Suppressor macrophage treated with lipopolysaccharide for 1 hour (primary cell): ENCODE measurements around the gene DUOX1.
A peak's percentile ranks its signal among the peaks of the same experiment; 100 is the strongest.

Experiments
- DNase-seq, 3 donors: peaks; one replicate each; pipeline ENCODE4 v3.0.0-alpha.2; 2020 to 2022

The DUOX1 gene

DNA sequence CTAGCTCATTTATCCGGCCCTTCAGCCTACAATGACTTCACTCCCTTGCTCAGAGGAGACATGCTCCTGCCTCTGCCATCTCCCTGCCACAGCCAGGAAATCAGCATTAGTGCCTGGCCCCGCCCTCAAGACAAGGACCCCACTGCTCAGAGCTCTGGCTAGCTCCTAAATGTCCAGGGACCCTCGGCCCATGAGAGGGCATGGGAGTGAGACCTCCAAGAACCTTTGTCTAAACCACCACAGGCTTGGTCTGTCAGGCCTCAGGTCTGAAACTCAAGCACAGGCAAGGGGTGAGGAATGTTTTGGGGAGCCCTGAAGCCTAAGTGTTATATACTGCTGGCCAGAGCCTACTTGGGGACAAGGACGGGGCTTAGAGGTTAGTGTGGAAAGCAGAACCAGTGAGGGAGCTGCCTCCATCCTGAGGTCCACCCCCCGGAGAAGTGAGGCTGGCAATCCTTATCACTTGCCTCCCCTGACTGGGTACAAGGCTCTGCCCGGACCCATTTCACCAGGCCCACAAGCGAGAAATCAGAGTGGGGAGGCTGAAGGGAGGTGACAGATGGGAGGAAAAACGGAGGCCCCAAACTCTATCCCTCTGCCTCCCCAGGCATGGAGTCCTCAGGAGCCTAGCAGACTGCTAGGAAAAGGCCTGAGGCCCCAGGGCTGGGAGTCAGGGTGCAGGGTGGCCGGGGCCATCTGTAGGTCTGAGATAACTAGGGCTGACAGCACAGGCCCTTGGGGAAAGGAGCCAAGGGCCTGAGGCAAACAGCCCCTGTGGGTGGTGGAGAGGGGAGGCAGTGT, 39.2 kb downstream of the DUOX1 start:
- DNase-seq = no peak

DNA sequence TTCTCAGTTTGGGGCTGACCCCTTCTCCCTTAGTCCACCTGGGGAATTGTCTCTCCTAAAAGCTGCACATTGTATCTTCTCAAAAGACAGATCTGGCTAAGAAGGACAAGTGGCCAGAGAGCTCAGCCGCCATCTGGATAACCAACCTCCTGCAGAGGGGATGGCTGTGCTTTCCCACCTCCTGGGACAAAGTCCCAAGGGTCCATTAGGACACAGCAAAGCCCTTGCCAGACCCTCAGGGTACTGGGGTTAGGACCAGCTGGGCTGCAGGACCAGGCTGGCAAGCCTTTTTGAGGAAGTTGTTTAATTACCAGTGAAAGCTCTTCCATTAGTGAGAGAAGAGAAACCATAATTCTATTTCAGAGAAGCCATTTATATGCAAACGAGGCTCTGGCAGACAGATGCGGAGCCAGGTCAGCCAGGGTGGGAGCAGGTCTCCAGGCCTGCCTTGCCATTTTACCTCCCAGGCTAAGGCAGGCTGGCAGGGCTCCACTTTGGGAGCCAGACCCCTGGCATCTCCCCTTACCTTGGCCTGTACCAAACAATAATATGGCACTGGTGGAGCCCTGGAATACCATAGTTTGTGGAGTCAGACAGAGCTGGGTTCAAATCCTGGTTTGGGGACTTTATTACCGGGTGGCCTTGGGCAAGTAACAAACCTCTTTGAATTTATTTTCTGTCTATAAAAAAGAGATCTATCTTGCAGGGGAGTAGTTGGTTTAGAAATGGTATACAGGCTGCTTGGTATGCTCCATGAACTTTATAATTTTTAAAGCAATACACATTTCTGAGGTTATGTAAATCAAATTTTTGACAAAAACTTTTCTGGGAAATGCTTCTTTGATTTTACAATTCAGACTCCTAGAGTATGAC, 40.0 kb downstream of the DUOX1 start:
- DNase-seq = no peak

DNA sequence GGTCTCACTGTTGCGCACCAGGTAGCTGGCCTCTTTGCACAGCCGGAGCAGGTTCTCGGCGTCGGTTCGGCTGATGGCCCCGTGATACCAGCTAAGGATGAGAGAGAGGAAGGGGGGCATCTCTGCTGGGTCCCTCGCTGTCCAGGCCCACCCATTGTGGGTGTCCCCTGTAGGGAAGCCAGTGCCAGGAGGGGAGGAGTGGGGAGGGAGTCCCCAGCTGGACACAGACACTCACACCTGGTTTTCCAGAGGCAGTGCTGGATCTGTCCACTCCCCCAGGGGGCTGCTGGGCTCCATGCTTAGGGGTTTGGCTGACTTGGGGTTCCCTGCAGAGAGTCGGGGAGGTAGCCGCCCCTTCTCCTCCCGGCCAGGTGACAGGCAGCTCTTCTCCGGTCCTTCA, 42.1 kb downstream of the DUOX1 start:
- DNase-seq = no peak

DNA sequence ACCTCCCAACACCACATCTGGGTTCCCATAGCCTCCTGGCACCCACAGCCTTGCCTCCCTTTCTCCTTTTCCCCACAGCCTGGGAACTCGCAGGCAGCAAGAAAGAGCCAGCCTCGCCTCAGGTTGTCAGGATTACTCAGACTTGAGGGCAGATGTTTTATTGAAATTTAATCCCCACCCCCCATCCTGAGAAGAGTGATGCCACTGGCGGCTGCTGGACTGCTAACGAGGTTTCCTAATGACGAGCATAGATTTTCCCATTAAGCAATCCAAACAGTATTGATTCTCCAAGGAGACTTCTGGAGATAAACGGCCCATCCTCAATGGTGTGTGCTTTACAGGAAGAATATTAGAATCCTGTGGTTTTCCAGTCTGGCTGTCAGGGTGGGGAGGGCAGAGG, 44.3 kb downstream of the DUOX1 start:
- no peak for DNase-seq

DNA sequence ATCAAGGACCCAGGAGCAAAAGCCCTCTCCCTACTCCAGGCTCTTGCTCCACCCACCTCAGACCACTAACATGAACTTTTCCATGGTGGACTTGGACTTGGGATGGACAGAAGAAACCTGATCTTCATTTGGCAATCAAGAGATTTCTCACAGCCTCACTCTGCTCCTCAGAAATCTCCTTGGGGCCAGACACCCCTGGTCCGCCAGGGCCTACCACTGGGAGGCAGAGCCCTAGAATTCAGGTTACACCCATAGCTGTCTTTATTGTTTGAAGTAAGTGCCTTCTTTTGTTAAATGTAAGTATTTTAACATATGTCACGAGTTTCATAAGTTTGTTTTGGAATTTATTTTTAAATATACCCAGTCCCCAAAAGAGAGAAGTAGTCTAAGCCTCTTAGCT, 44.8 kb downstream of the DUOX1 start:
- DNase-seq = no peak

DNA sequence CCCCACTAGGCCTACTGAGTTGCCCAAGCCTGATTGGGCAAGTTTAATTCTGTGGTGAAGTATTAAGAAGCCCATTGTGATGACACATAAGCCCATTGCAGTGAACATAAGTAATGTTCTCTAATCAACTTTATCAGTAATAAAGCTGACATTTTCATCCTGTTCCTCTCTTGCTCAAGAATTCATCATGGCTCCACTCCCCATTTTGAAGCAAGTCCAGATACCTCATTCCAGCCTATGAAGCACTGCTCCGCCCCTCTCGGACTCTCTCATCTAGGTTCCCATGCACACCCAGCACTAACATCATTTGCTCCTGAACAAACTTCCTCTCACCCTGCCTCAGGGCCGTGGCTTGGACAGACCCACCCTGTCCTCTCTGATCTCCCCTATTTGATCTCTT, 47.5 kb downstream of the DUOX1 start:
- no peak for DNase-seq

DNA sequence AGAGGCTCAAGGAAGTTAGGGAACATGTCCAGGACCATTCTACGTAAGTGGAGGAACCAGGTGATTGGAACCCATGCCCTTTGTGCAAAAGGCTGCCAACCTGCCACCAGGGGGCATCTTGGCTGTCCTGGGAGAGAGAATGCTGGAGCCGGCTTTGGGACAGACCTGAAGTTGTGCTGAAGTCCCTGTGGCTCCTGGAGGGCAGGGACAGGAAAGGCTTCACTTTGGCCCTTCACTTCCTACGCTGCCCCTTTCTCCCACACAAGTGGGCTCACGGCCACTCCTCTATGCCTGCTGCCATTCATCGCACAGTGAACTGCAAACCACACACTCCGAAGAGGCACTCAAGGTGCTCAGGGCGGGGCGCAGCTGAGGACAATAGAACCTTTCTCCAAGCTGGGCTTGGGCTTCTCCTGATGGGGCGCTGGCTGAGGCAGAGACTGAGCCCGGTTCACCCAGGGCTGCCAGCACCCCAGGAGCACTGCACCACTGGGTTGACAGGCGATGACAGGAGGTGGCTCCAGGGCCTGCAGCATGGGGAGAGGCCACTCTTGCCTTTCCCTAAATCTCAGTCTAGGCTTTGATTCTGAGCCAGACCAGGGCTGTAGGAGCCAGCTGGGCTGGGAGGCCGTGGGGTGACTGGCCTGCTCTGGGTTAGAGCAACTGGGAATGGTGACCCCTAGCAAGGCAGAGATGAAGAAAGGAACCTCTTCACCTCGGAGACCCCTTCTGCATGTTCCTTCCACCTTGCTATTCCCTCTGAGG, 49.6 kb downstream of the DUOX1 start:
- peak; percentile 37 to 44 (median 40) for DNase-seq

DNA sequence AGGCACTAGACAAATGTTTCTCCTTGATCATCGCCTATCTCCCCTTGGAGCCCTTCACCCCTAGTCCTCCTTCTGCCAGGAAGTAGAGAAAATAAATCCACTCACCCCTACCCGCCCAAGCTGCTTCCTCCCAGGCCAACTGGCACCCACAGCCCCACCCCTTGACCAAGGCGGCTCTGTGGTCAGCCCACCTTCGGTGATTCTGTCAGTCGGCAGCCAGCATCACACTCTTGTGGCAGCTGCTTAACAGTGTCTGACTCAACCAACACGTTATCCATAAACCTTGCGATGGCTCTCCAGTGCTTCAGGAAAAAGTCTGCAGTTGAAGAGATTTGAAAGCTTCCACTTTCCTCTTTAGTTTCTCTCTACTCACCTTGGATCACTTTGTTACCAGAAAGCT, 50.4 kb downstream of the DUOX1 start:
- peak in 2 of 3 donors; percentile 28 to 32 for DNase-seq

DNA sequence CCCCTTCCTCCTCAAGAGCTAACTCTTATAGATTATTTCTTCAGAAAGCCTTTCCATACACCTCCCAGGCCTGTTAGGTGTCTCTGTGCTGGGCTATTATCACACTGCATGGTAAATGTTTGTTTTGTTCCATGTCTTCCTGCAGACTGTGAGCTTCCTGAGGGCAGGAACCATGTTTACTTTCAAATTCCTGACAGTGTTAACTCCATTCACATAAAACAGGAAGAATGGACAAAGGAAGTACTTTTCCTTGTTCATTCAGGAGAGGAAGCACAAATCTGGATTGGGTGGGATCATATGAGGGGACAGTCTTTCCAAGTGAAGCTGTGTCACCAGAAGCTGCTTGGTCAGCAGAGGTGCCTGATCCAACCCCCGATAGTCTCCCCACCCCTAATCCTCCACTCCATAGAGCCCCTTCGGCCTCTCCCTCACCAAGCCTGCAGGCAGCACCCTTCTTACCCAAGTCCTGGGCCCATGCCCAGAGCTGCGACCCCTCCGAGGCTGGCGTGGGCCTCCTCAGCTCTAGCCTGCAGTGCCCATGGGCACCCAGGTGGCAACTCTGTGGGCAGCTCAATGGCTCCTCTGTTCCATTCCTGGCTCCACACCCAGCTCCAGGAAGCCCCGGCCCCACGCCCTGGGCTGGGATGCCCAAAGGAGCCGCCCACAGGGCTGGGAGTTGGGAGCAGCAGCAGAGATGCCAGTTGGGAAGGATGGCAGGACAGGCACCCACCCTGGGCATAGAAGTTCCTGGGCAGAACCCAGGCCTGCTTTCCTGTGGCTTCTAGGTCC, 51.0 kb downstream of the DUOX1 start:
- no peak for DNase-seq

DNA sequence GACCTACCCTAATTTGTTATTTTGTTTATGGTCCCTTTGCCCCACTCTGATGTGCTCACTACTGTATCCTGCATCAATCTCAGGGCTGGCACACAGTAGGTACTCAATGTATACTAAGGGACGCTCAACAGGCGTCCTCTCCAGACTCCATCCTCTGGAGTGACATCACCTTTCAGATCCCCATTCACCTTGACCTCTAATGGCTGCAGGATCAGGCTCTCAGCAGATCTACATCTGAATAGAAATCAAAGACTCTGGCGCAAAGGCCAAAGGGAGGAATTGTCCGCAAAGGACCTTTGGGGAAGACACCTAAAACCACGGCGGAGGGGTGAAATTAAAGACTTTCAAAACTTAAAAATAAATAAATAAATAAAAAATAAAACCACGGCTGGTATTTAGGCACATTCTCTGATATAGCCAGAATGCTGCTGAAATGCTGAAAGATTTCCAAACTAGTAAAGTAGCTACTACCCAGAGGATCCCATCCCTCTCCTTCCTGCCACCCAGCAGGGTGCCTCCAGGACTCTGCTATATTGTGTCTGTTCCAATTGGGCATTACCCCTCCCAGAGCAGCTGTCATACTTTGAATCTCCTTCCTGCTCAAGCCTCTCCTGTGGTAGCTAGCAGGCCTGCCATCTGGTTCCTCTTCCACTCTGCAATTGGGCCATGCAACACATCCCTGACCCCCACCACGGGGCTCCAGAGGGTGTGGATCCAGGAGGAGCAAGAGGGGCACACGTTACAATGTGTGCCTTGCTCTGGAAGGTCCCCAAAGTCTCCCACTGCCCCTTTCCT, 51.9 kb downstream of the DUOX1 start:
- peak in 2 of 3 donors; percentile 26 to 29 for DNase-seq

DNA sequence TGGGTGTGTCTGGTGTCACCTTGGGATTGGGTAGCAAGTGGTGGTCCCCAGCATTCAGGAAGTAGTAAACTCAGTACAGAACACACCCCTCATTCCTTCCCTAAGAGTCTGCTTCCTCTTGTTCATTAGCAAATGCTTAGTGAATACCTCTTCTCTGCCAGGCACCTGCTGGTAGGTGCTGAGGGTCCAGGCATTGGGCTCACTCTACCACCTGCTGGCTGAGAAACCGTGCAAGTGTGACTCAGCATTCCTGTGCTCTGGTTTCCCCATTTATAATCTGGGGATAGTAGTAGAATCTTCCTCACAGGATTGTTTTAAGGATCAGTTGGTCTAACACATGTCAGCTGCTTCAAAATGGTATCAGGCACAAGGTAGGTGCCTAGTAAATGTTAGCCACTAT, 53.2 kb downstream of the DUOX1 start:
- DNase-seq = no peak

DNA sequence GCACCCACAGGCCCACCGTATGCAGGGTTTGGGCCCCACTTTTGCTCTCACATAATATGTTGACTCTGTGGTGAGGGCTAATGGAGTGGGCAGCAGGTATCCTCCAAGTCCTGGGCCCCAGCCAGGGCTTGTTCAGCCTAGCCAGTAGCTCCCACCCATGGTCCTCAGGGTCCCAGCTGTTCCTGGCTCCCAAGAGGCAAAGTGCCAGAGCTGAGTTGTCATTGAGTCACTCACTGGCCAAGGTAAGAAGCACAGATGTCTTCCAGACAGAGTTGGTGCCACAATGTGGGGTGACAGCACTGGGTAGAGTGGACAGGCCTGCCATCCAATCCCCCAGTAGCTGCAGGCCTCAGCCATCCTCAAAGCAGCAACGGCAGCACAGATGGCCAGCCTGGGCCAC, 53.7 kb downstream of the DUOX1 start:
- DNase-seq = no peak

DNA sequence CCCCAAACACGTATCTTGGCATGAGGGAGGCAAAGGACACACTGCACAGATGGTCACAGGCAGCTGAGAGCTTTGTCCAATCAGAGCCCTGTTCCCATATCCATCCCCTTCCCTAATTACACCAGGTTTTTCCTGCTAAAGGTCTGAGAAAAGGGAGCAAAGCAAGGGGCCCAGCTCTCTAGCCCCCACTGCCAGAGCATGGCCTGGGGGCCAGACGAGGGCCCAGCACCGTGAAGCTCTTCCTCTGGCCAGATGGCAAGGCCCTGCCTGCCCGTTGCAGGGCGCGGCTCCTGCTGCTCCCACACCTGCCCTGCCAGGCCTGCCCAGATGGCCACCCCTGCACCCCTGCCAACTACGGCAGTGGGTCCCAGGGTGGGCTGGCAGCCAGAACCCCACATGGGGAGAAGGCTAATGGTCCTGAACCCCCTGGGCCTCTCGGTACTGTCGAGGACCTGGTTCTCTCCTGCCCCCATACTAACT, 54.8 kb downstream of the DUOX1 start:
- no peak for DNase-seq

DNA sequence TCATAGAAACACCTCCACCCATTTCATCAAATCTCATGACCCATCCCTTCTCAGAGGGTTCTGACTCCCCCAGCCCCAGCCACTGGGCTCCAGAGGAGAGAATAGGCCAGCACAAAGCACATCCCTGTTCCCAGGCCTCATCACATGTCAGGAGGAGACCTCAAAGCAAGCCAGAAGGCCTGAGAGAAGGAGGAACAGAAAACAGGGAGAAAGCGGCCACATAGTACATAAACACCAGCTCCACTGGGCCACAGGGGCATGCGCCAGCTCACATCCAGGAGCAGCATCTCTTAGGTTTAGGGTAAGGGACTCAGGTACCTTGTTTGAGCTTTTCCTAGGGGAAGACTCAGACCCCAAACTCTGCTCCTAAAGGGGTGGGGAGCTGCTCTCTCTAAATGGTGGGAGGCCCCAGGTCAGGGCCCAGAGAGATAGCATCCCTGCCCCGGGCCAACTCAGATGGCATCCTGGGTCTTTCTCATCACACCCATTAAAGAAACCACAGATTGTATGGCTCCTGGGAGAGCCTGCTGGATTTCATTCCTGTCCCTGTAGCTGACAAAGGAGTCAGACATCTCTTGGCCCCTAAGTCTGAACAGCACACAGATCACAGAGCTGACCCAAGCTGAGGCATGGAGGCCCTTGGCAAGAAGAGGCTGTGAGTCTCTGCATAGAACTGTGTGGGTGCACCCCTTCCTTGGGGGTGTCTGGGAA, 55.4 kb downstream of the DUOX1 start:
- DNase-seq = no peak

DNA sequence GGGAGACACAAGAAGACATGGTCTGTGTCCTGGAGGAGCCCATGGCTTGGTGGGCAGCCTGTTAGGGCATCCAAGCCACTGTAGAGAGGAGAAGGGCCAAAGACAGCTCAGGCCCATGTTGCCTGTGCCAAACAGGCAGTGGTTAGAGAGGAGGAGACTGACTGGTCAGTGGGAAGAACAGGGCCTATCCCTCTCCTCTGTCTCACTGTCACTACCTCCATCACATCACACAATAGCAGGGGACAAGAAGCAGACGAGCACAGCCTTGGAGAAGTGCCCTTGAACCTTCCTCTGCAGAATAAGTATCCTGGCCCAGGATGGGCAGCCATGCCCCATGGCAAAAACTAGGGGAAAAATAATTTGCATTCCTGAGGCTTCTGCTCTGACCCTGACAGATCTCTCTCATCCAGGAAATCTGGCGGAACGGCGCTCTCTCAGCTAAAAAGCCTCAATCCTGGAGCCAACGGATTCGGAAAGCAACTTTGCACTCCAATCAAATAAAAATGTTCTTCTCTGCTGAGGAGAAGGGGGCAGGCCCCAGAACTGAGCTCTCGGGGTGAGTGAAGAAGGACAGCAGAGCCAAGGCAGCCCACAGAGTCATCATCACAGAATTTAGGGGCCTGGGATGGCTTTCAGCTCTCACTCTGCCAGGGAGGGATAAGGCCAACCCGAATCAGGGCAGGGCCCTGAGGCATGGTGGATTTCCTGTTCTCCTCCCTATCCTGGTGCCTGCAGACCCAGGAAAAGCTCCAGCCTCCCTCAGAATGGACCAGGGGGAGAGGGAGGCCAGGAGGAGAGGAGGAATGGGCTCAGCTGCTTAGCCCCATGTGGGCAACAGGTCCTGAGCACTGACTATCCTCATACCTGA, 56.3 kb downstream of the DUOX1 start:
- no peak for DNase-seq

DNA sequence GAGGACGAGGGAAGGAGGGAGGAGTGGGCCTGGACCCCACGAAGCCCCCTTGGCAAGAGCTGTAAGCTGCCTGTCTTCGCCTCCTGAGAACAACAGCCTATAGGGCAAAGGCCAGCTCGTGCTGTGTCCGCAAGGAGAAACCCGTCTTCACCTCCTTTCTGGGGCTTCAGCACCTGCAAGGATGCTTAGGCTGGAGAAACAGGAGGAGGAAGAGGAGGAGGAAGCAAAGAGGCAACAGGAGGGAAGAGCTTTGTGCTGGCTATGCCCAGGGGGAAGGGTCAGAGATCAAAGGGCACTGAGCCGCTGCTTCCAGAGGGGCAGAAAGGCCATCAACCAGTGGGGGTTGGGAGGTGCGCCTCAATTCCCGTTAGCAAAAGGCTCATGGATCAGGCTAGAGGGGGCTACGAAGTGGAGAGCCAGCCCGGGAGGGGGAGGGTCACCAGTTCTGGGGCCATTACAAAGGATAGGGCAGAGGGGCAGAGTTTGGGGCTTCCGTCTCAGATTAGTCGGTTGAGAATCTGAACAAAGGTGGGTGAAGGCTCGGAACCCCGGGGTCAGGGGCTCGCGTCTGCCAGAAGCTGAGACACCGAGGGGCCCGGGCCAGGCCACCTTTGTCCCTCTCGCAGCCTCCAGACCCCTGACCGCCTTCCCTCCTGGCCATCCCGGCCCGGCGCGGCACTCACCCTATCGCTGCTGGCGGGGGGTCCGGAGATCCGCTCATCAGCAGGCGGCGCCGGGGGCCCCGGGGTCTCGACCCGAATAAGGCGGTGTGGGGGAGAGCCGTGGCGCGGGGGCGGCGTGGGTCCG, 57.2 kb downstream of the DUOX1 start:
- DNase-seq = no peak

DNA sequence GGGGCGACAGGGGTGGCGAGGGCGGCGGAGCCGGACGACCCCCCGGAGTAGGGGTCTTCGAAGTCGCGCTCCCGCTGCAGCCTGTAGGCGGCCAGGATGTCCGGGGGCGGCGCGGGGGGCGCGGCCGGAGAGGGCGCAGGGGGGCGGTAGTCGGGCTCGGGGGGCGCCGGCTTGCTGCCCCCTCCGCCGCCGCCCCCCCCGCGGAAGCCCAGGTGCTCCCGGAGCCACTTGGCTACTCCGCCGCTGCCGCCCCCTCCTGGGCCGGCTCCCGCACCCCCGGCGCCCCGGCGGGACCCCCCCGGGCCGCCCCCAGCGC, 57.7 kb downstream of the DUOX1 start:
- DNase-seq = no peak

DNA sequence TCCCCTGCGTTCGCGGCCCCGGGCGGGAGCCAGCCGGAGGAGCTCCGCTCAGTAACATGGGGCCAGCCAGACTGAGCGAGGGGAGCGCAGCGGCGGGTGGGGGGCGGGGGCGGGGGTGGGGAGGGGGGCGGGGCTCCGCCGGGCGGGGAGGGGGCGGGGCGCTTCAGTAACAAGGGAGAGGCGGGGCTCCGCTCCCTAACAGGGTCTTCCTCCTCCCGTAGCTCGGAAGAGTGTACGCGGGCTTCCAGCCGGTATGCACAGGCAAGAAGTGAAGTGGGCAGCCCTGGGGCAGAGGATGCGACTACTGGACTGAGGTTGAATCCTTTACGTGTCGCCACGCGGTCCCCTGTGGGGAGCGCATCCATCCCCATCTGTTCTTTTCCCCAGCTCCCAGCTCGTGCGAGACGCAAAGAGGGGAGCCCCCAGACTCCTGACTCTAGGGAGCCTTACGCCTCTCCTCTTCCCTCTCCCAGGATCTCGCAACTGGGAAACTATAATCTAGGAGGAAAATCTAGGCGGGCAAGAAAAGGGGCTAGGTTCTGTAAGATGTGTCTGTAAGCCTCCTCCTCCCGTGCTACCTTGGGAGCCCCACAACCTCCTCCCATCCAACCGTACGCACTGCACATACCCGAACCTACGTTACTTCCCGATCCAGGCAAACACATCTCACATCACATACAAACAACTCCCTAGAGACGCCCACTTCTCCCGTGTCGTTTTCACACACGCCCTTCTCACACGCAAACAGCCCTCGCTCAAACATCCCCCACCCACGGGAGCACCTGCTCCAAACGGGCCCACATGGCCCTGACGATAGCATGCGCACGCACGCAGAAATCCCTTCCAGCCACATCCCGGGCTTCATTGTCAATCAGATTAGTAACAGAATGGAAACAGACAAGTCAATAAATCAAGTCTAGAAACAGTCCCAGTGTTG, 58.4 kb downstream of the DUOX1 start, which contains the start of gene SHF:
Gene SHF, minus strand, starts transcription at position 73 of the 937 bp plus-strand sequence. Its CDS starts 15 bp downstream, at position 58.
- DNase-seq = peak; percentile 65 to 82 (median 80)
